Right lobe of liver (tissue), 6 donors: Measurements from ENCODE around the gene ACER3. TPM values are rescaled to one million over a fixed set of nuclear protein-coding genes. Genes with fewer than 3 reads are reported as not detected.

ENCODE experiments used
- ATAC-seq, 4 donors: fragments of 200-7000 bp; cut with Tn5 transposase; one replicate each; pipeline ENCODE4 v1.9.1; 2020; ENCODE audit warnings: mild to moderate bottlenecking in 4 of 4, moderate library complexity in 4 of 4
- DNase-seq, 3 donors: peaks; one replicate each; pipeline ENCODE4 v3.0.0-alpha.2; 2020
- H3K27ac ChIP-seq, 3 donors: fragments of 200-600 bp; one replicate each; pipeline ENCODE4 v1.8.0; 2022
- H3K27me3 ChIP-seq, 2 donors: fragments of 200-600 bp; one replicate each; pipeline ENCODE4 v1.8.0; 2022
- H3K36me3 ChIP-seq, 4 donors: fragments of 200-600 bp; sonication (generic) in 1 of 4; one replicate each; pipeline versions ENCODE4 v1.5.1 to v1.8.0; 2017 to 2022; ENCODE audit warnings: control low read depth in 1 of 4
- H3K4me1 ChIP-seq, 4 donors: fragments of 200-600 bp; sonication (generic) in 1 of 4; one replicate each; pipeline versions ENCODE4 v1.5.1 to v1.8.0; 2017 to 2022; ENCODE audit warnings: control low read depth in 1 of 4
- H3K4me3 ChIP-seq, 3 donors: fragments of 200-600 bp; one replicate each; pipeline ENCODE4 v1.8.0; 2022
- H3K9me3 ChIP-seq, 4 donors: fragments of 200-600 bp; sonication (generic) in 1 of 4; one replicate each; pipeline versions ENCODE4 v1.5.1 to v1.8.0; 2017 to 2022; ENCODE audit warnings: control low read depth in 1 of 4
- CTCF ChIP-seq, 4 donors: fragments of 200-600 bp in 3 of 4; fragments of 450-650 bp in 1 of 4; IDR thresholded peaks; one replicate each; pipeline versions ENCODE4 v1.5.1 to v1.8.0; 2016 to 2022; ENCODE audit warnings: antibody characterized with exemption in 4 of 4, mild to moderate bottlenecking in 2 of 4
- POLR2A ChIP-seq: fragments of 450-650 bp; IDR thresholded peaks from one replicate; pipeline ENCODE4 v1.6.1; 2017; ENCODE audit warnings: antibody characterized with exemption, mild to moderate bottlenecking
- WGBS: methylation state at CpG from one replicate; pipeline ENCODE4 v1.1.6; 2018; ENCODE audit warnings: low coverage, low lambda C conversion rate; ENCODE audit not compliant: insufficient coverage; ENCODE audit errors: missing lambda C conversion rate; 5-methylcytosine and 5-hydroxymethylcytosine counted together
- intact Hi-C, 2 donors: fragments of 100-400 bp; cut with DNase I; formaldehyde crosslinking; loops; one replicate each; pipeline versions ENCODE4 v1.11.2 to v1.14.1; 2022
- total RNA-seq, 6 experiments: library from RNA; depleted of rRNA in 2 of 6; stranded (reverse); fragments of >200 nt in 2 of 6; fragmentation: NEBNext Ultra II Directional in 3 of 6; extraction: Animal tissue kit (Norgen Biotek cat#: 25700) in 3 of 6; gene quantifications; one replicate each; pipeline versions ENCODE4 v1.1.0 to v1.2.4, GENCODE V29; 2016 to 2023
- donor health status: DM: no; HTN: yes; CAD: no.
- donor health status: DM: no; HTN: no; CAD: no.
- donor health status: DM: no; HTN: no; CAD: no.
- donor health status: DM: no; HTN: yes; CAD: no.
- donor health status: DM: no; HTN: yes; CAD: no.

ACER3 gene
- total RNA-seq, 6 experiments from 2014 or later, result 5.1 to 11.6 (median 7.3) TPM

- no peak for TF ChIP-seq POLR2A
- no peak for TF ChIP-seq CTCF (IDR thresholded peaks at IDR 0.05)
Measured at GRCh38 chr11:77069969-77070582, 209.4 kb downstream of the ACER3 start.

GRCh38 chr11:77071077-77071476 is 210.4 kb downstream of the ACER3 start:
- H3K4me1 ChIP-seq, result peaks cover 0 to 39% (median 8%) of the 10 kb centered on the region in 4 donors
- no peak overlapping the region for H3K4me3 ChIP-seq
- intact Hi-C loops, result no loop called here
- no peak for TF ChIP-seq POLR2A
- no peak for TF ChIP-seq CTCF (IDR thresholded peaks at IDR 0.05)
- no peaks in the 10 kb centered on the region for H3K27me3 ChIP-seq
- DNase-seq, result peak in 1 of 3 donors; percentile 26
- no peak for ATAC-seq
- no peak overlapping the region for H3K27ac ChIP-seq
- H3K9me3 ChIP-seq, result no peaks in the 10 kb centered on the region
- WGBS, result 100% methylated on average over 2 of the region's 7 CpGs
- no peaks in the 10 kb centered on the region for H3K36me3 ChIP-seq

More at GRCh38 chr11:77069969-77070582, 209.4 kb downstream of the ACER3 start:
- Histone ChIP-seq H3K4me3 (no peak overlapping the region), H3K9me3 (no peaks in the 10 kb centered on the region), H3K36me3 (no peaks in the 10 kb centered on the region), H3K27me3 (no peaks in the 10 kb centered on the region), H3K4me1 (peaks cover 0 to 49% (median 12%) of the 10 kb centered on the region in 4 donors), H3K27ac (no peak overlapping the region)
- intact Hi-C loops, result no loop called here
- DNase-seq (peak in 1 of 3 donors; percentile 36), ATAC-seq (no peak)
- WGBS, result 90% methylated on average over 2 of the region's 8 CpGs

GRCh38 chr11:77071671-77072605 is 211.2 kb downstream of the ACER3 start:
- Histone ChIP-seq H3K4me3 (no peak overlapping the region), H3K9me3 (no peaks in the 10 kb centered on the region), H3K27ac (peak overlapping the region in 1 of 3 donors; percentile 5), H3K36me3 (no peaks in the 10 kb centered on the region), H3K27me3 (no peaks in the 10 kb centered on the region), H3K4me1 (peaks cover 0 to 38% (median 8%) of the 10 kb centered on the region in 4 donors)
- peak in 1 of 3 donors; percentile 33 for DNase-seq
- 41% methylated on average over 7 of the region's 15 CpGs for WGBS
- intact Hi-C loops, result no loop called here
- no peak for ATAC-seq
- TF ChIP-seq CTCF (IDR thresholded peaks at IDR 0.05) (no peak), POLR2A (no peak)

- H3K4me1 ChIP-seq, result peaks cover 0 to 36% (median 8%) of the 10 kb centered on the region in 4 donors
- WGBS, result 8% methylated on average over 2 of the region's 8 CpGs
- no peak for TF ChIP-seq CTCF (IDR thresholded peaks at IDR 0.05)
- TF ChIP-seq POLR2A, result no peak
- H3K9me3 ChIP-seq, result no peaks in the 10 kb centered on the region
- H3K27ac ChIP-seq, result peak overlapping the region in 2 of 3 donors; percentile 40 to 54
- H3K27me3 ChIP-seq, result no peaks in the 10 kb centered on the region
- ATAC-seq (peak in 2 of 4 donors; percentile 17 to 37), DNase-seq (peak in 1 of 3 donors; percentile 35)
- intact Hi-C loops, result no loop called here
- no peak overlapping the region for H3K4me3 ChIP-seq
- no peaks in the 10 kb centered on the region for H3K36me3 ChIP-seq
Measured at GRCh38 chr11:77072851-77073327, 212.2 kb downstream of the ACER3 start.
